SJSA1 (cell line): ENCODE results near the gene DLG5. TPM values are rescaled to one million over a fixed set of nuclear protein-coding genes. Genes with fewer than 3 reads are reported as not detected.

Experiments used
- DNase-seq, 2 experiments: peaks; one replicate each; pipeline ENCODE4 v3.0.0-alpha.2; 2015 to 2020; ENCODE audit warnings: low spot score in 2 of 2, low read depth in 1 of 2
- H3K27ac ChIP-seq: fragments of 250-450 bp; sonication (Bioruptor Pico); 2 replicates; pipeline ENCODE4 v1.5.1; 2020; ENCODE audit warnings: mild to moderate bottlenecking, moderate library complexity
- H3K27me3 ChIP-seq: fragments of 250-450 bp; sonication (Bioruptor Pico); replicated peaks from 2 replicates; pipeline ENCODE4 v1.5.1; 2020; ENCODE audit warnings: mild to moderate bottlenecking, moderate library complexity
- H3K36me3 ChIP-seq: fragments of 250-450 bp; sonication (Bioruptor Pico); 2 replicates; pipeline ENCODE4 v1.5.1; 2020; ENCODE audit warnings: mild to moderate bottlenecking
- H3K4me1 ChIP-seq: fragments of 250-450 bp; sonication (Bioruptor Pico); replicated peaks from 2 replicates; pipeline ENCODE4 v1.6.1; 2021; ENCODE audit warnings: mild to moderate bottlenecking
- H3K4me3 ChIP-seq: fragments of 250-450 bp; sonication (Bioruptor Pico); 2 replicates; pipeline ENCODE4 v1.5.1; 2020; ENCODE audit warnings: mild to moderate bottlenecking
- H3K9me3 ChIP-seq: fragments of 250-450 bp; sonication (Bioruptor Pico); replicated peaks from 2 replicates; pipeline ENCODE4 v1.5.1; 2020; ENCODE audit warnings: mild to moderate bottlenecking
- total RNA-seq: library from RNA; depleted of rRNA; stranded (reverse); fragments of >200 nt; shearing (Covaris generic); gene quantifications from 2 replicates; pipeline ENCODE4 v1.2.3, GENCODE V29; 2014

DLG5 gene
- total RNA-seq, 1 experiment from 2014 or later: 27.6 TPM

GRCh38 chr10:77963901-77964300, 37.3 kb upstream of the DLG5 start:
- peaks cover 10% of the 10 kb centered on the region for H3K9me3 ChIP-seq
- no peak for DNase-seq
- peaks cover 13% of the 10 kb centered on the region for H3K4me1 ChIP-seq
- H3K36me3 ChIP-seq: no peaks in the 10 kb centered on the region
- H3K27me3 ChIP-seq: no peaks in the 10 kb centered on the region
- no peak overlapping the region for H3K4me3 ChIP-seq
- no peak overlapping the region for H3K27ac ChIP-seq

GRCh38 chr10:77962350-77963146, 36.0 kb upstream of the DLG5 start:
- Histone ChIP-seq H3K9me3 (peaks cover 10% of the 10 kb centered on the region), H3K4me1 (peaks cover 13% of the 10 kb centered on the region), H3K27ac (no peak overlapping the region), H3K27me3 (no peaks in the 10 kb centered on the region), H3K4me3 (no peak overlapping the region), H3K36me3 (no peaks in the 10 kb centered on the region)
- DNase-seq: no peak

- H3K9me3 ChIP-seq: peaks cover 10% of the 10 kb centered on the region
- DNase-seq: no peak
- H3K27me3 ChIP-seq: no peaks in the 10 kb centered on the region
- H3K36me3 ChIP-seq: no peaks in the 10 kb centered on the region
- H3K4me1 ChIP-seq: peaks cover 13% of the 10 kb centered on the region
- no peak overlapping the region for H3K27ac ChIP-seq
- H3K4me3 ChIP-seq: no peak overlapping the region
Measured at GRCh38 chr10:77961668-77962067, 35.1 kb upstream of the DLG5 start.

- H3K27ac ChIP-seq: no peak overlapping the region
Measured at GRCh38 chr10:77960829-77961329, 34.3 kb upstream of the DLG5 start.

GRCh38 chr10:77959887-77960455, 33.4 kb upstream of the DLG5 start:
- peaks cover 4% of the 10 kb centered on the region for H3K4me1 ChIP-seq
- no peak for DNase-seq
- no peaks in the 10 kb centered on the region for H3K27me3 ChIP-seq
- H3K9me3 ChIP-seq: peaks cover 10% of the 10 kb centered on the region
- H3K27ac ChIP-seq: no peak overlapping the region
- no peaks in the 10 kb centered on the region for H3K36me3 ChIP-seq
- no peak overlapping the region for H3K4me3 ChIP-seq

More at GRCh38 chr10:77960829-77961329, 34.3 kb upstream of the DLG5 start:
- Histone ChIP-seq H3K36me3 (no peaks in the 10 kb centered on the region), H3K9me3 (peaks cover 10% of the 10 kb centered on the region), H3K4me3 (no peak overlapping the region), H3K4me1 (peaks cover 13% of the 10 kb centered on the region), H3K27me3 (no peaks in the 10 kb centered on the region)
- DNase-seq: no peak

GRCh38 chr10:77959384-77959783, 32.8 kb upstream of the DLG5 start:
- DNase-seq: no peak
- H3K36me3 ChIP-seq: no peaks in the 10 kb centered on the region
- peaks cover 10% of the 10 kb centered on the region for H3K9me3 ChIP-seq
- H3K4me1 ChIP-seq: no peaks in the 10 kb centered on the region
- no peak overlapping the region for H3K4me3 ChIP-seq
- H3K27ac ChIP-seq: no peak overlapping the region
- no peaks in the 10 kb centered on the region for H3K27me3 ChIP-seq

GRCh38 chr10:77955136-77955535, 28.6 kb upstream of the DLG5 start:
- H3K27ac ChIP-seq: no peak overlapping the region
- H3K4me1 ChIP-seq: no peaks in the 10 kb centered on the region
- H3K27me3 ChIP-seq: no peaks in the 10 kb centered on the region
- DNase-seq: no peak
- no peak overlapping the region for H3K4me3 ChIP-seq
- H3K9me3 ChIP-seq: peaks cover 9% of the 10 kb centered on the region
- H3K36me3 ChIP-seq: no peaks in the 10 kb centered on the region

GRCh38 chr10:77949167-77949566, 22.6 kb upstream of the DLG5 start:
- Histone ChIP-seq H3K27ac (no peak overlapping the region), H3K27me3 (no peaks in the 10 kb centered on the region), H3K4me1 (peaks cover 21% of the 10 kb centered on the region), H3K4me3 (no peak overlapping the region), H3K9me3 (peaks cover 9% of the 10 kb centered on the region), H3K36me3 (no peaks in the 10 kb centered on the region)
- DNase-seq: peak in 1 of 2 experiments; percentile 49

GRCh38 chr10:77946084-77946483, 19.5 kb upstream of the DLG5 start:
- H3K36me3 ChIP-seq: no peaks in the 10 kb centered on the region
- DNase-seq: peak in 1 of 2 experiments; percentile 15
- H3K27ac ChIP-seq: no peak overlapping the region
- H3K9me3 ChIP-seq: peaks cover 6% of the 10 kb centered on the region
- peaks cover 37% of the 10 kb centered on the region for H3K4me1 ChIP-seq
- no peak overlapping the region for H3K4me3 ChIP-seq
- H3K27me3 ChIP-seq: no peaks in the 10 kb centered on the region

- Histone ChIP-seq H3K27ac (no peak overlapping the region), H3K9me3 (no peaks in the 10 kb centered on the region), H3K4me3 (no peak overlapping the region), H3K36me3 (0 out of 2 replicates have a peak, but pooled peaks cover under 1% of the 10 kb centered on the region), H3K27me3 (no peaks in the 10 kb centered on the region), H3K4me1 (peaks cover 42% of the 10 kb centered on the region)
- DNase-seq: peak in 1 of 2 experiments; percentile 56
Measured at GRCh38 chr10:77944519-77944918, 18.0 kb upstream of the DLG5 start.

- Histone ChIP-seq H3K4me1 (peaks cover 35% of the 10 kb centered on the region), H3K27ac (peak overlapping the region; percentile 44), H3K9me3 (no peaks in the 10 kb centered on the region), H3K27me3 (no peaks in the 10 kb centered on the region), H3K36me3 (0 out of 2 replicates have a peak, but pooled peaks cover 2% of the 10 kb centered on the region), H3K4me3 (no peak overlapping the region)
- peak; percentile 56 to 85 for DNase-seq
Measured at GRCh38 chr10:77943121-77943901, 16.8 kb upstream of the DLG5 start.

- Histone ChIP-seq H3K27ac (no peak overlapping the region), H3K9me3 (no peaks in the 10 kb centered on the region), H3K4me3 (no peak overlapping the region), H3K27me3 (no peaks in the 10 kb centered on the region), H3K4me1 (peaks cover 35% of the 10 kb centered on the region), H3K36me3 (0 out of 2 replicates have a peak, but pooled peaks cover 2% of the 10 kb centered on the region)
- no peak for DNase-seq
Measured at GRCh38 chr10:77941790-77942189, 15.2 kb upstream of the DLG5 start.

GRCh38 chr10:77940627-77941026, 14.1 kb upstream of the DLG5 start:
- DNase-seq: no peak
- H3K9me3 ChIP-seq: no peaks in the 10 kb centered on the region
- no peaks in the 10 kb centered on the region for H3K27me3 ChIP-seq
- peaks cover 35% of the 10 kb centered on the region for H3K4me1 ChIP-seq
- H3K27ac ChIP-seq: no peak overlapping the region
- H3K4me3 ChIP-seq: no peak overlapping the region
- H3K36me3 ChIP-seq: 0 out of 2 replicates have a peak, but pooled peaks cover 2% of the 10 kb centered on the region
